Measurements from ENCODE around the gene GGCT.

Gene GGCT

GRCh38 chr7:30476459-30477145, 28.0 kb downstream of the GGCT start:
- no peak for DNase-seq

- DNase-seq = no peak
Observed at GRCh38 chr7:30475580-30475979, 29.0 kb downstream of the GGCT start.

- no peak for DNase-seq
Observed at GRCh38 chr7:30474893-30475292, 29.7 kb downstream of the GGCT start.

- DNase-seq = no peak
Observed at GRCh38 chr7:30474485-30474884, 30.1 kb downstream of the GGCT start.

GRCh38 chr7:30473903-30474302, 30.7 kb downstream of the GGCT start:
- DNase-seq = no peak

- DNase-seq = no peak
Observed at GRCh38 chr7:30472784-30473775, 31.5 kb downstream of the GGCT start.

GRCh38 chr7:30472081-30472783, 32.4 kb downstream of the GGCT start:
- no peak for DNase-seq

GRCh38 chr7:30471205-30471604, 33.4 kb downstream of the GGCT start:
- DNase-seq = no peak

- no peak for DNase-seq
Observed at GRCh38 chr7:30470771-30471170, 33.9 kb downstream of the GGCT start.

- DNase-seq = no peak
Observed at GRCh38 chr7:30470163-30470770, 34.4 kb downstream of the GGCT start.

- no peak for DNase-seq
Observed at GRCh38 chr7:30469303-30469702, 35.3 kb downstream of the GGCT start.

GRCh38 chr7:30468791-30469190, 35.8 kb downstream of the GGCT start:
- DNase-seq = no peak

GRCh38 chr7:30468041-30468440, 36.6 kb downstream of the GGCT start:
- DNase-seq = no peak

GRCh38 chr7:30467271-30467670, 37.4 kb downstream of the GGCT start:
- no peak for DNase-seq

- no peak for DNase-seq
Observed at GRCh38 chr7:30466266-30466665, 38.4 kb downstream of the GGCT start.

GRCh38 chr7:30465811-30466180, 38.8 kb downstream of the GGCT start:
- DNase-seq = no peak

GRCh38 chr7:30465046-30465810, 39.4 kb downstream of the GGCT start:
- DNase-seq = no peak

GRCh38 chr7:30464231-30464671, 40.4 kb downstream of the GGCT start:
- DNase-seq = no peak

- DNase-seq = no peak
Observed at GRCh38 chr7:30463405-30464145, 41.1 kb downstream of the GGCT start.

GRCh38 chr7:30462179-30462578, 42.5 kb downstream of the GGCT start:
- DNase-seq = no peak

- DNase-seq = no peak
Observed at GRCh38 chr7:30460246-30460633, 44.4 kb downstream of the GGCT start.
